HTR-8/SVneo (cell line): Measurements from ENCODE around the gene ZNF724.
"Not testable (repeated sequence)": the region's sequence is repeated elsewhere in the genome, so short reads cannot be mapped to it uniquely, and the experiment has no call there.

Experiments
- DNase-seq: peaks from one replicate; pipeline ENCODE4 v3.0.0; 2011; ENCODE audit warnings: low spot score, mixed read lengths; ENCODE audit not compliant: insufficient read length
- FAIRE-seq: peaks from 2 replicates; lab custom pipeline; 2011; peaks lifted over from hg19 to GRCh38; lab: Jason Lieb, UNC

The ZNF724 gene

DNA sequence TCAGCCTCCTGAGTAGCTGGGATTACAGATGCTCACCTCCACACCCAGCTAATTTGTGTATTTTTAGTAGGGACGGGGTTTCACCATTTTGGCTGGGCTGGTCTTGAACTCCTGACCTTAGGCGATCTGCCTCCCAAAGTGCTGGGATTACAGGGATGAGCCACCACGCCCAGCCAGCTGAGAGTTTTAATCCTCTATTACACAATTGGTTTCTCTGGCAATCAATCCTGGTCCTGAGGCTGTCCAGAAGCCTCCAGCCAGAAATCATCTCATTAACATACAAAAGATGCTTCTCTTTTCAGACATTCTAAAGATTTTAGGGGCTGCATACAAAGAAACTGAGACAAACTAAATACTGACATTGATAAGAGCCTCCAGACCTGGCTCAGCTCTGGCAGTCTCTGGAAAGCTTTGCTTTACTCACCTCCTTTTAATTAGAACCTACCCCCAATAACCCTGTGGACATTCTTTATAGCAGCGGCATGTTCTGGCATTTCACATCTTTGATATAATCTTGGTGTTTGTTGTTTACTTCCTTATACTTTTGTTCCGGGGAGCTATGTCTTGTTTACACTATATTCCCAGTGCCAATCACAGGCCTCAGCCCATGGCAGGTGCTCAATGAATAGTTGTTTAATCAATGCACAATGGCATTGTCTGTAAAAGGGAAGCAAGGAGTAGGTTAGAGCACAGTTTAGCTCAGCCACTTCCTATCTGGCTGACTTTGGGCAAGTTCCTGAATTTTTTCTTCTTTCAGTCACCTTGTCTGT, 4.1 kb upstream of the ZNF724 start:
- FAIRE-seq, result no peak
- DNase-seq, result no peak

DNA sequence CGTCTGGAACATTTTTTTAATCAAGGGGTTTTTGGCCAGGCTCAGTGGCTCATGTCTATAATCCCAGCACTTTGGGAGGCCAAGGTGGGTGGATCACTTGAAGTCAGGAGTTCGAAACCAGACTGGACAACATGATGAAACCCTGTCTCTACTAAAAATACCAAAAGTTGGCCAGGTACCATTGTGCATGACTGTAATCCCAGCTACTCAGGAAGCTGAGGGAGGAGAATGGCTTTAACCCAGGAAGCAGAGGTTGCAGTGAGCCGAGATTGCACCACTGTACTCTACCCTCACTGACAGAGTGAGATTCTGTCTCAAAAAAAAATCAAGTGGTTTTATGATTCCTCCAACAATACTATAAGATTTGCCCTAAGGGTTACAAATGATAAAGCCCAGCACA, 3.1 kb upstream of the ZNF724 start:
- DNase-seq, FAIRE-seq: not testable (repeated sequence)

DNA sequence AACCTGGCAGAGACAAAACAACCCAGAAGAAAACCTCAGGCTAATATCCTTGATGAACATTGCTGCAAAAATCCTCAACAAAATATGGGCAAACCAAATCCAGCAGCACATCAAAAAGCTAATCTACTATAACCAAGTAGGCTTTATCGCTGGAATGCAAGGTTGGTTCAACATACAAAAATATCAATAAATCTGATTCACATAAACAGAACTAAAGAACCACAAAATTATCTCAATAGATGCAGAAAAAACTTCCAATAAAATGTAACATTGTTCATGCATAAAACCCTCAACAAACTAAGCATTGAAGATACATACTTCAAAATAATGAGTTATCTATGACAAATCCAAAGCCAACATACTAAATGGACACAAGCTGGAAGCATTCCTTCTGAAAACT, 8.8 kb downstream of the ZNF724 start:
- FAIRE-seq (no peak), DNase-seq (no peak)

DNA sequence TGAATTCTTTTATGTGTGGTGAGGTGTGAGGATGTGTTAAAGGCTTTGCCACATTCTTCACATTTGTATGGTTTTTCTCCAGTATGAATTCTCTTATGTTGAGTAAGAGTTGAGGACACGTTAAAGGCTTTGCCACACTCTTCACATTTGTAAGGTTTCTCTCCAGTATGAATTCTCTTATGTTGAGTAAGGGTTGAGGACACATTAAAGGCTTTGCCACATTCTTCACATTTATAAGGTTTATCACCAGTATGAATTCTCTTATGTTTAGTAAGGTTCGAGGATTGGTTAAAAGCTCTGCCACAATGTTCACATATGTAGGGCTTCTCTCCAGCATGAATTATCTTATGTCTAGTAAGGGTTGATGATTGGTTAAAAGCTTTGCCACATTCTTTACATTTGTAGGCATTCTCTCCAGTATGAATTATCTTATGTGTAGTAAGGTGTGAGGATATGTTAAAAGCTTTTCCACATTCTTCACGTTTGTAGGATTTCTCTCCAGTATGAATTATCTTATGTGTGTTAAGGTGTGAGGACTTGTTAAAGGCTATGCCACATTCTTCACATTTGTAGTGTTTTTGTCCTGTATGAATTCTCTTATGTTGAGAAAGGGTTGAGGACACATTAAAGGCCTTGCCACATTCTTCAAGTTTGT, 27.1 kb downstream of the ZNF724 start:
- DNase-seq, result no peak

DNA sequence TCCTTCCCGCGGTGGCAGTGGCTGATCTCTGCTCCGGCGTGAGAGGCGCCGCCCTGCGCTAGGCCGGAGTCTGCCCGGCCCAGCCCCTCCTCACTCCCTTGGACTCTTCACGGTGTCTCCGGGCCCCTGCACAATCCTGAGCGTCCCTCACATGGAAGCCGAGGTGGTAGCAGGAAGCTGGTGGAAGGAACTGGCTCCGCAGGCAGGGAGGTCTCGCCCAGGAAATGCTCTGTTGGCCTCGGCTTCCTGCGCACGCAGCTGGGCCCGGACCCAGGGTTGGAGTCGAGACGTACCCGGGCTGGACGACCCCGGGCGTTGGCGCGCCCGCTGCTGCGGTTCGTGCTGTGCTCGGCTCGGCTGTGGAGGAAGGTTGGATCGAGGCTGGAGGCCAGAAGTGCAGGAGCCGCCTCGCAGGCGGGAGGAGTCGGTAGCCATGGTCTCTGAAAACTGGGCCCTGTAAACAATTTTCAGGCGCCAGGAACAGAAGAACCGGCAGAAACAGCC, 46.3 kb downstream of the ZNF724 start:
- no peak for FAIRE-seq
- DNase-seq, result no peak

More for the DNA sequence above, 27.1 kb downstream of the ZNF724 start:
- no peak for FAIRE-seq

DNA sequence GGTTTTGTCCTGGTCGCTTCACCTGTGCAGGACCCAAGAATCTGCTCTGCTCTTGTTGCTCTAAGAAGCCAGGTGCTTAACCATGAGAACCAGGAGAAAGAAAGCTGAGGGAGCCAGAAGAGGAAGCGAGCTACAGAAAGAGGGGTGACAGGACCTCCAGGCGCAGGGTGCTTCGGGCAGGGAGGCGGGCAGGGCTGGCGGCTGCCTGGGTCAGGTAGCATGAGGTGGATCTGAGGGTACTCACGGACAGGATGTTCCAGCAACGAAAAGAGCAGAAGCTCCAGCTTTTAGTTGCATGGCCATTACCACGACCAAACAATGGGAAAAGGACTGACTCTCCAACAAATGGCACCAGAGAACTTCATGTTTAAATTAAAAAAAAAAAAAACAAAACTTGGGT, 59.9 kb downstream of the ZNF724 start:
- DNase-seq, result no peak
- no peak for FAIRE-seq

DNA sequence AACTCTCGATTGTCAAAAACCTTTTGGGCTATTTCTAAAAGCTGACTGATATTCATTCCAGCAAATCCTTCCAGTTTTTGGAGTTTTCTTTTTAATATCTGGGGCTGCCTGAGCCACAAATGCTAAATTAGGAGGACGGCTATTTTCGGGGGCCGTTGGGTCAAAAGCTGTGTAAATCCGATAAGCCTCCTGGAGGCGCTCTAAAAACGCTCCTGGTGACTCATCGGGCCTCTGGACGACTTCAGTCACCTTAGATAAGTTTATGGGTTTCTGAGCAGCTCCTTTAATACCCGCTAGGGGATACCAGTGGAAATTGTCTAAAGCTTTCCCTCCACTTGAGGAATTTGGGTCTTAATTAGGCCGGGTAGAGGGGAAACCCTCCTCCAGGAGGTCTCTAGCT, 66.9 kb downstream of the ZNF724 start:
- DNase-seq, result no peak

More for the DNA sequence above, 66.9 kb downstream of the ZNF724 start:
- FAIRE-seq, result no peak
